Astrocyte (in vitro differentiated cells and primary cell): ENCODE data around the gene GPER1.
"Not testable (repeated sequence)": the region's sequence is repeated elsewhere in the genome, so short reads cannot be mapped to it uniquely, and the experiment has no call there.

Experiments used
- CTCF ChIP-seq: IDR thresholded peaks from 2 replicates; pipeline ENCODE4 v1.5.1; 2011; ENCODE audit warnings: low read depth, mild to moderate bottlenecking, inconsistent platforms, low read length, moderate library complexity; ENCODE audit not compliant: insufficient read depth
- EZH2 ChIP-seq: IDR thresholded peaks from 2 replicates; pipeline ENCODE4 v1.6.1; 2012; ENCODE audit warnings: mild to moderate bottlenecking, low read length, inconsistent platforms; ENCODE audit not compliant: insufficient read depth

DNA sequence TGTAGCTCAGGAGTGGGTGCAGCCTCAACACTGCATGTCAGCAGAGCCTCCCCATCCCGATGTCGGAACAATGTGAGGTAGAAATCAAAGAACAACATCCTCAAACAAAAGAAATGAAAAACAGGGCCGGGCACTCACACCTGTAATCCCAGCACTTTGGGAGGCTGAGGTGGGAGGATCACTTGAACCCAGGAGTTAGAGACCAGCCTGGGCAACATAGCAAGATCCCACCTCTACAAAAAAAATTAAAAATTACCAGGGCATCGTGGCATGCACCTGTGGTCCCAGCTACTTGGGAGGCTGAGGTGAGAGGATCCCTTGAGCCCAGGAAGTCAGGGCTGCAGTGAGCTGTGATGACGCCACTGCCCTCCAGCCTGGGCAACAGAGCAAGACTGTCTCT lies 55.1 kb downstream of the GPER1 start:
- not testable (repeated sequence) for TF ChIP-seq EZH2, CTCF
